Smooth muscle cell (in vitro differentiated cells): ENCODE measurements around the gene EBF3. TPM values are rescaled to one million over a fixed set of nuclear protein-coding genes. Genes with fewer than 3 reads are reported as not detected.

Source experiments
- DNase-seq: peaks from one replicate; lab custom pipeline; 2025; ENCODE audit not compliant: unreplicated experiment; lab: John Stamatoyannopoulos, UW
- H2AFZ ChIP-seq: fragments of 200-600 bp; sonication (generic); 2 replicates; pipeline ENCODE4 v1.6.0; 2016; ENCODE audit warnings: antibody characterized with exemption, low read depth, mild to moderate bottlenecking
- H3F3A ChIP-seq: fragments of 200-600 bp; sonication (generic); 2 replicates; pipeline ENCODE4 v1.6.0; 2017; ENCODE audit warnings: antibody characterized with exemption, low read depth
- H3K27ac ChIP-seq: fragments of 200-600 bp; sonication (generic); 2 replicates; pipeline ENCODE4 v1.5.1; 2016; ENCODE audit warnings: low read depth, mild to moderate bottlenecking
- H3K27me3 ChIP-seq: fragments of 200-600 bp; sonication (generic); 2 replicates; pipeline ENCODE4 v1.6.1; 2016; ENCODE audit warnings: low read depth, mild to moderate bottlenecking
- H3K36me3 ChIP-seq: fragments of 200-600 bp; sonication (generic); 2 replicates; pipeline ENCODE4 v1.5.1; 2016; ENCODE audit warnings: low read depth
- H3K4me1 ChIP-seq: fragments of 200-600 bp; sonication (generic); 2 replicates; pipeline ENCODE4 v1.5.1; 2016; ENCODE audit warnings: low read depth
- H3K4me2 ChIP-seq: fragments of 200-600 bp; sonication (generic); 2 replicates; pipeline ENCODE4 v1.6.0; 2016; ENCODE audit warnings: mild to moderate bottlenecking
- H3K4me3 ChIP-seq: fragments of 200-600 bp; sonication (generic); 2 replicates; pipeline ENCODE4 v1.5.1; 2016; ENCODE audit warnings: mild to moderate bottlenecking
- H3K79me2 ChIP-seq: fragments of 200-600 bp; sonication (generic); 2 replicates; pipeline ENCODE4 v1.6.0; 2016; ENCODE audit warnings: low read depth, mild to moderate bottlenecking
- H3K9ac ChIP-seq: fragments of 200-600 bp; sonication (generic); 2 replicates; pipeline ENCODE4 v1.6.0; 2016; ENCODE audit warnings: low read depth
- H3K9me3 ChIP-seq: fragments of 200-600 bp; sonication (generic); replicated peaks from 2 replicates; pipeline ENCODE4 v1.5.1; 2016; ENCODE audit warnings: low read depth
- H4K20me1 ChIP-seq: fragments of 200-600 bp; sonication (generic); 2 replicates; pipeline ENCODE4 v1.6.0; 2016; ENCODE audit warnings: low read depth
- WGBS: methylation state at CpG from one replicate; pipeline ENCODE4 v1.1.7; 2016; ENCODE audit warnings: low lambda C conversion rate; 5-methylcytosine and 5-hydroxymethylcytosine counted together
- polyA plus RNA-seq: library from polyadenylated mRNA; unstranded; fragments of >200 nt; fragmentation: Nextera tagmentation; extraction: Ambion mirVana; gene quantifications from 2 replicates; pipeline ENCODE4 v1.2.1, GENCODE V29; 2016
- total RNA-seq: library from RNA; depleted of rRNA; stranded (reverse); fragments of >200 nt; gene quantifications from 2 replicates; pipeline ENCODE4 v1.2.3, GENCODE V29; 2014
- TF ChIP-seq, protein P1 (sequence below): fragments of 200-600 bp; sonication (generic); IDR thresholded peaks from 2 replicates; pipeline ENCODE4 v1.5.1; 2017; ENCODE audit warnings: borderline replicate concordance, mild to moderate bottlenecking, antibody characterized with exemption; ENCODE audit not compliant: insufficient read depth, poor library complexity, severe bottlenecking

EBF3 gene
- total and polyA plus RNA-seq, 2 experiments from 2014 or later: not detected

DNA sequence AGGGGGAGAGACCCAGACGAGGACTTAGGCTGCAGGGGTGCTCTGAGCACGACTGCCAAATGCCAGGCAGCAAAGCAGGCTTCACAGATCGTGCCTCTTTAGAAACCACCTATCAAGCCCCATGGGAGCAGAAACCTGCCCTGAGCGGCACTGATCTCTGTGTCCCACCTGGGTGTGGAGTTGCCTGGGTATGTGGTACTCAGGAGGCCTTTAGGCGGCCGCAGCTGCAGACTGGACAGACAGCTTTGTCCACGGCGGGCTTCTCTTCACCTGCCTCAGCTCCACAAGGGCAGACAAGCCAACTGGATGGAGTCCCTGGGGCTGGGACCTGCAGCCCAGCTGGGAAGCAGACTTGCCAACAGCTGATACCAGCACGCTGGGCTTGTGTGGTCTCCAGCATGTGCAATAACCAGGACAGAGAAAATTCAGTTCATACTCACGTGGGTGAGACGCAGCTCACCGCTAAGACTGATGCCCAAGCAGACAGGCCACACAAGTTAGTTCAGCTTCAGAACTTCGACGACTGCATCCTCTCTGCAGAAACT lies 163.2 kb downstream of the EBF3 start:
- Histone ChIP-seq H3K4me3 (no peak overlapping the region), H3K4me1 (no peaks in the 10 kb centered on the region), H4K20me1 (no peaks in the 10 kb centered on the region), H3K36me3 (no peaks in the 10 kb centered on the region), H3K27me3 (no peaks in the 10 kb centered on the region), H3K9me3 (peaks cover 9% of the 10 kb centered on the region), H3K27ac (no peak overlapping the region), H3K9ac (no peak overlapping the region), H2AFZ (no peak overlapping the region), H3F3A (no peaks in the 10 kb centered on the region), H3K79me2 (no peaks in the 10 kb centered on the region), H3K4me2 (no peak overlapping the region)
- no peak for DNase-seq
- TF ChIP-seq, protein P1, sequence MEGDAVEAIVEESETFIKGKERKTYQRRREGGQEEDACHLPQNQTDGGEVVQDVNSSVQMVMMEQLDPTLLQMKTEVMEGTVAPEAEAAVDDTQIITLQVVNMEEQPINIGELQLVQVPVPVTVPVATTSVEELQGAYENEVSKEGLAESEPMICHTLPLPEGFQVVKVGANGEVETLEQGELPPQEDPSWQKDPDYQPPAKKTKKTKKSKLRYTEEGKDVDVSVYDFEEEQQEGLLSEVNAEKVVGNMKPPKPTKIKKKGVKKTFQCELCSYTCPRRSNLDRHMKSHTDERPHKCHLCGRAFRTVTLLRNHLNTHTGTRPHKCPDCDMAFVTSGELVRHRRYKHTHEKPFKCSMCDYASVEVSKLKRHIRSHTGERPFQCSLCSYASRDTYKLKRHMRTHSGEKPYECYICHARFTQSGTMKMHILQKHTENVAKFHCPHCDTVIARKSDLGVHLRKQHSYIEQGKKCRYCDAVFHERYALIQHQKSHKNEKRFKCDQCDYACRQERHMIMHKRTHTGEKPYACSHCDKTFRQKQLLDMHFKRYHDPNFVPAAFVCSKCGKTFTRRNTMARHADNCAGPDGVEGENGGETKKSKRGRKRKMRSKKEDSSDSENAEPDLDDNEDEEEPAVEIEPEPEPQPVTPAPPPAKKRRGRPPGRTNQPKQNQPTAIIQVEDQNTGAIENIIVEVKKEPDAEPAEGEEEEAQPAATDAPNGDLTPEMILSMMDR: no peak
- 90% methylated on average over 14 of the region's 14 CpGs for WGBS

DNA sequence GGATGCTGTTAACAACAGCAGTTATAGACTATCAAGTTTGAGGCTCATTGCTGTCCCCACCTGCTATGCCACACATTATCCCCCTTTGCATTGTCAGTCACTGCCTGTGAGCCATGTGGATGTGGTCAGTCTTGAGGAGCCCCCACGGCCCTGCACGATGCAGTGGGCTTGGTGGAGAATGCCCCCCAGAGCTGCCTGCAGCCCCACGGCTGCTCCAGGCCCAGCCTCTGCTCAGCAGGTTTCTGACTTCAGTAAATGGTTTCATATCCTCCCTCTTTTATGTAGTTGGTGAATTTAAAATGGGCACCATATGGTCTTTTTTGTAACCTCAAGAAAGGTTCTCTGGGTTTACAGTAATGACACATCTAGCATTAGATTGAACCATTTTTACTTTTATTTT lies 164.1 kb downstream of the EBF3 start:
- H3K4me1 ChIP-seq: no peaks in the 10 kb centered on the region
- H3K27me3 ChIP-seq: no peaks in the 10 kb centered on the region
- no peak overlapping the region for H3K4me2 ChIP-seq
- 84% methylated on average over 3 of the region's 3 CpGs for WGBS
- no peak overlapping the region for H3K27ac ChIP-seq
- H3F3A ChIP-seq: no peaks in the 10 kb centered on the region
- no peak for DNase-seq
- H3K4me3 ChIP-seq: no peak overlapping the region
- TF ChIP-seq, protein P1: no peak
- no peak overlapping the region for H3K9ac ChIP-seq
- no peaks in the 10 kb centered on the region for H4K20me1 ChIP-seq
- no peak overlapping the region for H2AFZ ChIP-seq
- H3K79me2 ChIP-seq: no peaks in the 10 kb centered on the region
- H3K9me3 ChIP-seq: peaks cover 9% of the 10 kb centered on the region
- no peaks in the 10 kb centered on the region for H3K36me3 ChIP-seq

DNA sequence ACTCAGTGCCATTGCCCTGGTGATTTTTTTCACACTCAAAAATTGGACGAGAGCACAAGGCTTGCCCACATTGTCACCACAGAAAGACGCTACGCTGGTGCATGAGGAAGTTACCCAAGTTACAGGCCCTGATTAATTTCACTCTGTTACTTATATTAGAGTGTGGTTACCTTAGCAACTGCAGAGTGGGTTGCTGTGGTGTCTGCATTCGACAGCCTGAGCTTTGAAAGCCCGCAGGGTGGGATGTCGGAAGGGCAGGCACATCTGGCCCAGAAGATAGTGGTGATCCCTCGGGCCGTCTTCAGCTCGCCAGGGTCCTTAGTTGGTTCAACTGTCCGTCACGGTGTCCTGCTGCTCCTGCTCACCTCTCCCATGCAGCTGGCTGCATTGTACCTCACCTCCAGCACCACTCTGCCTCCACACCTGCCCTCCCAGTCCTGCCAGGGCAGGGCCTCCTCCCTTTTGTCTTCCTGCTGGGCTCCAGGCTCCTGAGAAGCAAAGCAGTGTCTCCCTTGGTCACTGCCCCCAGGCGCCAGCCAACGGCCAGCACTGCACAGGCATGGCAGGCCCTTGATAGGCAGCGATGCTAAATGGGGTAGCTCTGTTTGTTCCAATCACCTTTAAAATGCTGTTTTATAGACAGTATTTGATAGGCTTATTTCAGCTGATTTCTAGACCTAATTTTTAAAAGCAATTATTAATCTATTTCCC lies 167.2 kb downstream of the EBF3 start:
- no peak for DNase-seq
- Histone ChIP-seq H4K20me1 (no peaks in the 10 kb centered on the region), H3K4me2 (no peak overlapping the region), H3K79me2 (no peaks in the 10 kb centered on the region), H2AFZ (no peak overlapping the region), H3F3A (no peaks in the 10 kb centered on the region), H3K27ac (no peak overlapping the region), H3K4me1 (no peaks in the 10 kb centered on the region), H3K9me3 (no peaks in the 10 kb centered on the region), H3K36me3 (no peaks in the 10 kb centered on the region), H3K4me3 (no peak overlapping the region), H3K27me3 (no peaks in the 10 kb centered on the region), H3K9ac (no peak overlapping the region)
- TF ChIP-seq, protein P1: no peak
- WGBS: 87% methylated on average over 12 of the region's 14 CpGs

DNA sequence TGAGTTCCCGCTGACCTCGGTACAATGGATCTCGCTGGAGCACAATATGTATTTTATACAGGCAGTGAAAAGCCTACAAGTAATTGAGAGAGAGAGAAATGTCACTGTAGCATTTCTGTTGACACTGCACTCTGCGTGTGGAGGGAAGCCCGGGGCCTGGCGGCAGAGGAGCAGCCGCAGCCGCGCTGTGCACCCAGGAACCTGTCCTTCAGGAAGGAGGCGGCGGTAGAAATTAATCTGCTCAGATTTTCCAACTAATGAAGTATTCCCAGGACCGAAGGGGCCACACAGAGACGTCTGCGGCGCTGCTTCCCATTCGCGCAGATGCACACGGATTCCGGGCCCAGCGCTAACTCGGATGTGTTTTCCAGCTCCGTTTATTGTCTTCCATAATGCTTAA lies 170.1 kb downstream of the EBF3 start:
- Histone ChIP-seq H3K36me3 (no peaks in the 10 kb centered on the region), H4K20me1 (no peaks in the 10 kb centered on the region), H3K4me3 (no peak overlapping the region), H3K27me3 (no peaks in the 10 kb centered on the region), H3K4me1 (no peaks in the 10 kb centered on the region), H3K4me2 (no peak overlapping the region), H3K79me2 (no peaks in the 10 kb centered on the region), H3F3A (no peaks in the 10 kb centered on the region), H3K9ac (no peak overlapping the region), H3K9me3 (no peaks in the 10 kb centered on the region), H2AFZ (no peak overlapping the region), H3K27ac (no peak overlapping the region)
- TF ChIP-seq, protein P1: no peak
- WGBS: 98% methylated on average over 22 of the region's 22 CpGs
- no peak for DNase-seq
